Vagina (tissue), 2 donors: ENCODE measurements around the gene COL6A1.

Source experiments
- CTCF ChIP-seq, 3 experiments: fragments of 450-650 bp in 2 of 3; fragments of 200-600 bp in 1 of 3; sonication (generic) in 1 of 3; IDR thresholded peaks; one replicate each; pipeline ENCODE4 v1.5.1; 2017 to 2019; ENCODE audit warnings: antibody characterized with exemption in 3 of 3, mild to moderate bottlenecking in 2 of 3, moderate library complexity in 2 of 3
- POLR2A ChIP-seq, 2 donors: fragments of 450-650 bp; IDR thresholded peaks; one replicate each; pipeline ENCODE4 v1.6.1; 2017; ENCODE audit warnings: antibody characterized with exemption in 2 of 2, mild to moderate bottlenecking in 2 of 2, moderate library complexity in 2 of 2

GRCh38 chr21:45975020-45975666, 6.4 kb upstream of the COL6A1 start:
- TF ChIP-seq POLR2A (IDR thresholded peaks at IDR 0.05) (peak in 1 of 2 donors; percentile 12), CTCF (IDR thresholded peaks at IDR 0.05) (no peak)
